GM18868 (cell line): Measurements from ENCODE around the gene ASMT.
"Not testable (repeated sequence)": the region's sequence is repeated elsewhere in the genome, so short reads cannot be mapped to it uniquely, and the experiment has no call there.

ENCODE experiments used
- ATAC-seq: cut with Tn5 transposase; IDR thresholded peaks from one replicate; pipeline ENCODE4 v1.9.1; 2021; ENCODE audit warnings: mild to moderate bottlenecking, moderate library complexity; ENCODE audit not compliant: unreplicated experiment

The ASMT gene

DNA sequence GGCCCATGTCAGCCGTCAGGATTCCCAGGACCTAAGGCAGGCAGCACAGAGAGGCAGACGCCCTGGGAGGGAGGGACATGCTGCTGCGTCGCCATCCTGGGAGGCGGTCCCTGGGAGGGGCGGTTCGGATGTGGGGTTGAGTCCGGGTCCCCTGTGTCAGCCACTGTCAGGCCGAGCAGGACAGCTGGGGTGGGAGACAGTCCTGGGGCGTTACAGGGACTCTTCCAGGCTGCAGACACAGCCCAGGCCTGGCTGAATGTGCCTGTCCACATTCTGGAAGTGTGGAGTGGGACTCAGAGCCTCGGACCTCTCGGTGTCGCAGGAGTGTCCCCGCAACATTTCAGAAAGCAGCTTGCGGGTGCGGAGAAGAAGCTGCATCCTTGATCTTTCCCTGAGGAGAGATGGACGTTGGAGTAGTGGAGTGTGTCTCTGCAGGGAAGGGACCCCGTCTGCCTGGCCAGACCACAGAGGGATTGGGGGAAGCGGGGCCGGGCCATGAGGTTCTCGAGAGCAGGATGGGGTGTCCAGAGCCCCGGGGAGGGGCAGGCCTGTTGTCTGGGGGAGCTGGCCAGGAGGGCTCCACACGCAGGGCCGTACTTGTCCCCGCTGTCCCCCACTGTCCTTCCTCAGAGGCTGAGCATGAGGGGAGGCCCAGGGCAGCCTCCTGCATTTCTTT, 17.4 kb upstream of the ASMT start:
- no peak for ATAC-seq

DNA sequence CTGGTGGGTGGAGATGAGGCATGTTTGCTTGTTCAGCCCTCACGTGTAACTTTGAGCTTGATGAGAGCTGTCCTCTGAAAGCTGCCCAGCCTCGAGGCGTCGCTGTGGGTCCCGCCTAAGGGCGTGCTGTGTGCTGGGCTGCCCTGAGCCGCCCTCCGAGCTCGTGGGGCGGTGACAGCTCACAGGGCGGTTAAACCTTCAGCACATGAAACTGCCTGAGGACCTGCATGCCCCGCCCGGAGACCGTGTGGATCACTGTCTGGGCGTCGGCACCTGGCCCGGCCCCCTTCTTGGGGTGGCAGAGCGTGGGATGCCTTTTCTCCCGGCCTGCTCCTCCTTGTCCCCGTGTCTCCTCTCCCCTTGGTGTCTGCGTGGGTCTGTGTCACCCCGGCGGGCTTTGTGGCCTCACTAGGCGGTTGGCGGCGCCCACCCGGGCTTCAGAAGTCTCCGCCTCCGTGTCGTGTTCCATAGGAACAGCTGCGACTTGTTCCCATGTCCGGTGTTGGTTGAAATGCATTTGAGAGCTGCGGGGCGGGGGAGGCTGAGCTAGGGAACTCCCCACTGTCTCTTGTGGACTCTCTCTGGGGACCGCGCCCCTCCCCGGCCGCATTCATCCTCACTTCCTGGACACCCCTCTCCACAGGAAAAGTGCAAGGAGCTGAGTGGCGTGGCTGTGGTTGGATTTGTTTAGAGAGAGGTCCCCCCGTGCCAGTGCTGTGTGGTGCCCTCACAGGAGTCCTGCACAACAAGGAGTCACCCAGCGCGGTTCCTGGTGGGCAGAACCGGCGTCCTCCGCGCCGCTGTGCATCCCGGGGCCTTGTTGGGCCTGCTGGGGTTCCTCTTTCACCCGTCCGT, 16.6 kb upstream of the ASMT start:
- ATAC-seq: no peak

DNA sequence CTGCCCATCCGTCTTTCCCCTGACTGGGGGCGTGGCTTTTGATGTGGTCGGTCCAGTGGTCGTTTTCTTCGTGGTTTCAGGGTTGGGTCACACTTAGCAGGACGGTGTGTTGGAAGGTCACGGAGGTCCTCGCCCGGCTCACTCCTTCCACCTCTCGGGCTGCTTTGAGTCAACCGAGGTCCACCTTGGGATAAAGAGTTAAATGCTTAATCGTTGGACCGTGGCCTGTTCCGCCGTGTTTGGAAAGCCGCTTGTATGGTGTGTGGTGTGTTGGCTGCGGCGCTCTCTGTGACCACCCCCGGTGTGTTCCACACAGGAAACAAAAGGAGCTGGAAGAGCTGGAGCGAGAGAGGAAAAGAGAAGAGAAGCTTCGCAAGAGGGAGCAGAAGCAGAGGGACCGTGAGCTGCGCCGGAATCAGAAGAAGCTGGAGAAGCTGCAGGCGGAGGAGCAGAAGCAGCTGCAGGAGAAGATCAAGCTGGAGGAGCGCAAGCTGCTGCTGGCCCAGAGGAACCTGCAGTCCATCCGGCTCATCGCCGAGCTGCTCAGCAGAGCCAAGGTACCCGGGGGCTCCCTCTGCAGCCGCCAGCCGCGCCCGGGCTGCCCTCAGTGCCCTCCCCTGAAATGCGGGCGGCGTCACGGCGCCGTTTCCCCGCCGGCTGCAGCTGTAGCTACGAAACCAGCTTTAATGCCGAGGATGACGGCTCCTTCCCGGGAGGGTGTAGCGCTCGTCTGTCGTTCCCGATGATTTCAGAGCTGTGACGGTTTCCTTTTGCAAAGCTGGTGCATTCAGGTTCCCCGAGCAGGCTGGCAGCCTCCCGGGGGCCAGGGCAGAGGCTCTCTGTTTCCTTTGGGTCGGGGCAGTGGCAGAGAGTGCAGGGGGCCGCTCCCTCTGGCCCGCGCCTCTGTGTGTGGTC, 15.7 kb upstream of the ASMT start:
- ATAC-seq: no peak

DNA sequence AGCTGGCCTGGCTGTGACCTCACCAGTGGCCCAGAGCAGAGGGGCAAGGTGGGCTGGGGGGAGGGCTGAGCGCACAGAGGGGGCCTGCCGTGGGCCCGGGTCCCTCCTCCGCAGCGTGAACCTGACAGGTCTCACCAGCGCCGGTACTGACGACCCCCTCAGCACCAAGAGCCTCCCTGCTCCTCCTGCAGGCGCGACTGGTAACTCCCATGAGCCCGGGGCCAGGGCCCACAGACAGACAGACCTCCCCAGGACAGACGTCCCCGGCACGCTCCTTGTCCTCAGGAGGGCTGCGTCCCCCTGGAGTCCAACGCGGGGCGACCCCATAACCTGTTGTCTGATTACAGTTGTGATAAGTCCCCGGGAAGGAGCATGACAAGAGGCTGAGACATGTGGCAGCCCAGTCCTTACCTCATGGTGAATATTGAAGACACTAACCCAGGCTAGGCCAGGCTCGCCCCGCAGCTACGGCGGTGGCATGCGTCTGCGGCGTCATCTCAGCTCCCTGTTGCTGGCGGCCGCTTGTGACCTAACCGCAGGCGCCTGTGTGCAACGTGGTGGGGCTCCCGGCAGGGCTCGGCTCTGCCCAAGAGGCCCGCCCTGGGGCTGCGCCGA, 15.0 kb upstream of the ASMT start:
- no peak for ATAC-seq

DNA sequence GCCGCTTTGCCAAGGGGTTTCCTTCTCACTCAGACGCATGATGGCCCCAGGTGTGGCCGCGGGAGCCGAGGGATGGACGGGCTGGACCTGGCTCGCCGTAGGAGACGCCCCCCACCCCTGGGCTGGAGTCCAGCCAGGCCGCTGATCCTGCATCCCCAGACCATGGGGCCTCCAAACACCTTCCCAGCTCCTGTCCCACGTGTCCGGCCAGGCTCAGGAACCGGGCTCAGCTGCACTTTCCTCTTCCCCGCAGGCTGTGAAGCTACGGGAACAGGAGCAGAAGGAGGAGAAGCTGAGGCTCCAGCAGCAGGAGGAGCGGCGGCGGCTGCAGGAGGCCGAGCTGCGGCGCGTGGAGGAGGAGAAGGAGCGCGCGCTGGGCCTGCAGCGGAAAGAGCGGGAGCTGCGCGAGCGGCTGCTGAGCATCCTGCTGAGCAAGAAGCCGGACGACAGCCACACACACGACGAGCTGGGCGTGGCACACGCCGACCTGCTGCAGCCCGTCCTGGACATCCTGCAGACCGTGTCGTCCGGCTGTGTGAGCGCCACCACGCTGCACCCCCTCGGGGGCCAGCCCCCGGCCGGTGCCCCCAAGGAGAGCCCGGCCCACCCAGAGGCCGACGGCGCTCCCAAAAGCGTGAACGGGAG, 14.3 kb upstream of the ASMT start:
- no peak for ATAC-seq

DNA sequence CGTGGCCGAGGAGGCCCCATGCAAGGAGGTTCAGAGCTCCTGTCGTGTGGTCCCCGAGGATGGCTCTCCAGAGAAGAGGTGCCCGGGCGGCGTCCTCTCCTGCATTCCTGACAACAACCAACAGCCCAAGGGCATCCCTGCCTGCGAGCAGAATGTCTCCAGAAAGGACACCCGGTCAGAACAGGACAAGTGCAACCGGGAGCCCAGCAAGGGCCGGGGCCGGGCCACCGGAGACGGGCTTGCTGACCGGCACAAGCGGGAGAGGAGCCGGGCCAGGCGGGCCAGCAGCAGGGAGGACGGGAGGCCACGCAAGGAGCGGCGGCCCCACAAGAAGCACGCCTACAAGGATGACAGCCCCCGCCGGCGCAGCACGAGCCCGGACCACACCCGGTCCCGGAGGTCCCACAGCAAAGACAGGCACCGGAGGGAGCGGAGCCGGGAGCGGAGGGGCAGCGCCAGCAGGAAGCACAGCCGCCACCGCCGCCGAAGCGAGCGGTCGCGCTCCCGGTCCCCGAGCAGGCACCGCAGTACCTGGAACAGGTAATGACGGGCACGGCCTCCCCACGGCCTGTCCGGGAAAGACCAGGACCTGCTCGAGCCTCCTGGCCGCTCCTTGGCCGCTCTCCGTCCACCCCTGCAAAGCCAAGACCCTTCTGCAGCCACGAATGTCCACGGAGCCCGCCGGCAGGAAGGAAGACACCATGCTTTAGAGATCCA, 13.7 kb upstream of the ASMT start:
- ATAC-seq: no peak

DNA sequence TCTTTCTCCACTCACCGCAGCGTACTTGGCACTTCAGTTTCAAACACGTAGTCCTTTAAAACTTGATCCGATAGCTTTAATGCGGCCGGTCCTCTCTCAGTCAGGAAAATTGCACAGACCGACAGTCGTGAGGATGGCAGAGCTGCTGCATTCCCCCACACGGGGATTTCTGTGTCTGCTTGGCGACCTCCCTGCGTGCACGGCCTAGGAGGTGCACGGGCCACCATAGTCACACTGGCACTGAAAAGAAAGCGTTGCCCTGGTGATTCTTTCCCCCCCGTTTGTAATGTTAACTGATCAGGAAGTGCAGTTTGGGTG, 13.1 kb upstream of the ASMT start:
- ATAC-seq: no peak

DNA sequence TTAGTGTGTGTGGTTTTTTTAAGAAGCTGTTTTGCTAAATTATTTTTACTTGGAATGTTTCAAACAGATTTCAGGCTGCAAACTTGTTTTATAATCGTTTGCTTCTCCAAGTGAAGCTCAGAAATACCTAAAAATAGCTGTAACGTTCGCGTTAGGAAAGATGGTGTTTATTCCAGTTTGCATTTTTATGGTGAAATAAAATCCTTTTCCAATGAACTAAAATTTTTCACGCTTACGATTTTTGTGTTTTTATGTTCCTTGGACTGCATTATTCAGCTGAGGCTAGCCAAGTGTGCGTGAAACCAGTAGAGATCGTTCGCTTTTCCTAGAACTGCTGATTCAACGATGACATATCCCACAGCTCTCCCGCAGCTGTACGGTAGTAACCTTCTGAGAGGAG, 12.6 kb upstream of the ASMT start:
- no peak for ATAC-seq

DNA sequence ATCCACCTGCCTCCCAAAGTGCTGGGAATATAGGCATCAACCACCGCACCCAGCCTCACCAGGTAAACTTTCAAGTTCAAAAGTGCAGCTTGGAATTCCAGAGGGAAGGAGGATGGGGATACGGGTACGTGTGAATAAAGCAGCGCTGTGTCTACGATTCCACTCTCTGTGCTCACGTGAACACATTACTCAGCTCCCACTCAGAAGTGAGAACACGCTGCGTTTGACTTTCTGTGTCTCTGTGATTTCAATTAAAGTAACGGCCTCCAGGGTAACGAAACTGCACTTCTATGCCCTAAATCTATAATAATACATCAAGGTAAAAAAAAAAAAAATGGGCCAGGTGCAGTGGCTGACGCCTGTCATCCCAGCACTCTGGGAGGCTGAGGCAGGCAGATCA, 8.4 kb upstream of the ASMT start:
- ATAC-seq: no peak

DNA sequence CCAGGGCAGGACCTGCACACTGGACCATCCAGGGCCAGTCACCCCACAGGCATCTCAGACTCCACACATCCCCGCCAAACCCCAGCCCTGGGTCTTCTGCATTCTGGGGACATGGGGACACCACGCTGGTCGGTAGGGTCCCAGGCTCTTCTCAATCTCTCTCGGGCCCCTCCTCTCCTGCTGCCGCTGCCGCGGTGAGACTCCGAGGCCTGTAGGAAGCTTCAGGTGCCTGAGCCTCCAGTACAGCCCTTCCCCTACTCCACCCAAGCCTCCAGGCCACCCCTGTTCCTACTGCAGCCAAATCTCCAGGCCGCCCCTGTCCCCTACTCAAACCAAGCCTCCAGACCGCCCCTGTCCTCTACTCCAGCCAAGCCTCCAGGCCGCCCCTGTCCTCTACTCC, 5.5 kb upstream of the ASMT start:
- no peak for ATAC-seq

DNA sequence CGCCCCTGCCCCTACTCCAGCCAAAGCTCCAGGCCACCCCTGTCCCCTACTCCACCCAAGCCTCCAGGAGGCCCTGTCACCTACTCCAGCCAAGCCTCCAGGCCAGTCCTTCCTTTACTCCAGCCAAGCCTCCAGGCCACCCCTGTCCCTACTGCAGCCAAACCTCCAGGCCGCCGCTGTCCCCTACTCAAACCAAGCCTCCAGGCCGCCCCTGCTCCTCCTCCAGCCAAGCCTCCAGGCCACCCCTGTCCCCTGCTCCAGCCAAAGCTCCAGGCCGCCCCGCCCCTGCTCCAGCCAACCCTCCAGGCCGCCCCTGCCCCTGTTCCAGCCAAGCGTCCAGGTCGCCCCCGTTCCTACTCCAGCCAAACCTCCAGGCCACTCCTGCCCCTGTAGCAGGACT, 5.1 kb upstream of the ASMT start:
- ATAC-seq: no peak

DNA sequence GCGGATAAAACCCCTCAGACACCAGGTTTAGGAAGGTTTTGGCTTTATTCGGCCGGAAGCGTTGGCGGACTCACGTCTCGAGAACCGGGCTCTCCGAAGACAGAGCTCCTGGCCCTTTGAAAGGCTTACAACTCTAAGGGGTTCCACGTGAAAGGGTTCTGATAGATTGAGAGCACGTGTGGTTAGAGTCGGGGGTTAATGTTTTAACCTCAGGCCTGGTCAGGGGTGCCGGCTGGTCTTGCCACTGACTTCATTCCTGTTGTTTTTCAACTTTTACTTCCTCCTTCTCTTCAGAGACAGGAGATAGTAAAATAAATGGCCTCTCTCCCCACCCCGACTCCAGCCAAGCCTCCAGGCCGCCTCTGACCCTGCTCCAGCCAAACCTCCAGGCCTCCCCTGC, 4.7 kb upstream of the ASMT start:
- ATAC-seq: no peak

DNA sequence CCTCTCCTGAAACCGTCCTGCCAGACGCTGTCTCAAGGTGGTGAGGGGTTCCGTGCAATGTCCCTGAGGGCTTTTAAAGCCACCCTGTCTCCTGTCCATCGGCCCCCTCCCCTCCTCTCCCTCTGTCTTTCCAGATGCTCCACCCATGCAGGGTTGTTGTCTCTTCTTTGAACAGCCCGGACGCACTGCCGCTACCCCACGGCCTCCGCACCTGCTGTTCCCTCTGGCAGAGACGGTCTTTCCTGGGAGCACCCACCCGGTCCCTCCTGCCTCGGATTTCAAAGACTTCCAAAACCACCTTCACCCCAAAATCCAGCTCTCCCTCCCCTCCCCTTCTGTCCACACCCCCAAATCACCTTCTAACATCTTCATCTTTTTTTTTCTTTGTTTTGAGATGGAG, 4.1 kb upstream of the ASMT start:
- no peak for ATAC-seq

DNA sequence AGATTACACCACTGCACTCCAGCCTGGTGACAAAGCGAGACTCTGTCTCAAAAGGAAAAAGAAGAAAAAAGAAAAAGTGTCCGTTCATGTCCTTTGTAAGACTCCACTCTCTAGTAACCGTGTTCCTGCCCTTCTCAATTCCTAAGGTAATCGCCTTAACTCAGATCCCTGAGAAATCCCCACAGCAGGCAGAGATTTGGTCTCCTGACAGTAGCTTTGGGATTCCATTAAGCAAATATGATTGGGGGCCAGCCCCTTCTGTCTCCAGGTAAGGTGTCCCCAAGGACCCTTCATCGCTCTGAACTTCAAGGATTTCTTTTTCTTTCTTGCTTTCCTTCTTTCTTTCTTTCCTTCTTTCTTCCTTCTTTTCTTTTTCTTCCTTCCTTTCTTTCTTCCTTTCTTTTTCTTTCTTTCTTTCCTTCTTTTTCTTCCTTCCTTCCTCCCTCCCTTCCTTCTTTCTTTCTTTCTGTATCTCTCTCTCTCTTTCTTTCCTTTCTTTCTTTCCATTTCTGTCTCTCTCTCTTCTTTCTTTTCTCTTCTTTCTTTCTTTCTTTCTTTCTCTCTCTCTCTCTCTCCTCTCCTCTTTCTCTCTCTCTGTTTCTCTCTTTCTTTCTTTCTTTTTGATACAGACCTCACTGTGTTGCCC, 2.1 kb upstream of the ASMT start:
- no peak for ATAC-seq

DNA sequence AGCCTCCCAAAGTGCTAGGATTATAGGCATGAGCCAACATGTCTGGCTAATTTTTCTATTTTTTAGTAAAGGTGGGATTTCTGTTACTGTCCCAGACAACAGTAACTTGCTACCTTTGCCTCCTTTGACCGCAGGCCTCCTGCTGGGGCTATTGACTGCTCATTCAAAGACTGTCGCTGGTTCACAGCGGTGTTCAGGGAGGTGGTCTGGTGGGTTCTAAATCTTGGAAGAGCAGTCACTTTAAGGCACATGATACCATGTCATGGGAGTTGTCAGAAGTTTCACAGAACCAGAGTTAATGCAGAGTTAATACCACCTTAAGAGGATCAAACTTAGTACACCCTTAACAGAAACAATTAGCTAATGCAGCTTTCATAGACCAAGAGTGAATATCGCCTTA, 3.8 kb downstream of the ASMT start:
- no peak for ATAC-seq

DNA sequence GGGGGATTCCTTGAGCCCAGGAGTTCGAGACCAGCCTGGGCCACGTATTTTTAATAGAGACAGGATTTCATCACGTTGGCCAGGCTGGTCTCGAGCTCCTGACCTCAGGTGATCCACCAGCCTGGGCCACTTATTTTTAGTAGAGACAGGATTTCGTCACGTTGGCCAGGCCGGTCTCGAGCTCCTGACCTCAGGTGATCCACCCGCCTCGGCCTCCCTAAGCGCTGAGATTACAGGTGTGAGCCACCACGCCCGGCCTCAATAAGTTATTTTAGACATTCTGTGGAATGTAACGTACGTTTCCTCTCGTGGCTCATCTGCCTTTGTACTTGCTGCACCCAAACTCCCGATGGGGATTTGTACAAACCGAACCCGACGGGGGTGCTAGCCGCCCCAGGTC, 8.8 kb downstream of the ASMT start:
- ATAC-seq: no peak

DNA sequence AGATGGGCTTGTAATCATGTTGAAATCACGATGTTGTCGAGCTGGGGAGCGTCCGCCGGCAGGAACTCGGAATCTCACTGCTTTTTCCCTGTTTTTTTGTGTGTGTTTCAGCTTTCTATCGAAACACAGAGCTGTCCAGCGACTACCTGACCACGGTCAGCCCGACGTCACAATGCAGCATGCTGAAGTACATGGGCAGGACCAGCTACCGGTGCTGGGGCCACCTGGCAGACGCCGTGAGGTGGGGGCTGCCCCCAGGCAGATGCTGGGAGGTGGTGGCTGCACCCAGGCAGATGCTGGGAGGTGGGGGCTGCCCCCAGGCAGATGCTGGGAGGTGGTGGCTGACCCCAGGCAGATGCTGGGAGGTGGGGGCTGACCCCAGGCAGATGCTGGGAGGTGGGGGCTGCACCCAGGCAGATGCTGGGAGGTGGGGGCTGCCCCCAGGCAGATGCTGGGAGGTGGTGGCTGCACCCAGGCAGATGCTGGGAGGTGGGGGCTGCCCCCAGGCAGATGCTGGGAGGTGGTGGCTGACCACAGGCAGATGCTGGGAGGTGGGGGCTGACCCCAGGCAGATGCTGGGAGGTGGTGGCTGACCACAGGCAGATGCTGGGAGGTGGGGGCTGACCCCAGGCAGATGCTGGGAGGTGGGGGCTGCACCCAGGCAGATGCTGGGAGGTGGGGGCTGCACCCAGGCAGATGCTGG, 9.4 kb downstream of the ASMT start:
- ATAC-seq: not testable (repeated sequence)

DNA sequence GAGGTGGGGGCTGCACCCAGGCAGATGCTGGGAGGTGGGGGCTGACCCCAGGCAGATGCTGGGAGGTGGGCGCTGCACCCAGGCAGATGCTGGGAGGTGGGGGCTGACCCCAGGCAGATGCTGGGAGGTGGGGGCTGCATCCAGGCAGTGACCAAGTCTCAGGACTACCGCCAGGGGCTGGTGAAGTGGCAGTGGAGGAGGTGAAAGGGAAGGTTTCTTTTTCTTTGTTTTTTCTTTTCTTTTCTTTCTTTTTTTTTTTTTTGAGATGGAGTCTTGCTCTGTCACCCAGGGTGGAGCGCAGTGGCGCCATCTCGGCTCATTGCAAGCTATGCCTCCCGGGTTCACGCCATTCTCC, 10.0 kb downstream of the ASMT start:
- ATAC-seq: not testable (repeated sequence)

DNA sequence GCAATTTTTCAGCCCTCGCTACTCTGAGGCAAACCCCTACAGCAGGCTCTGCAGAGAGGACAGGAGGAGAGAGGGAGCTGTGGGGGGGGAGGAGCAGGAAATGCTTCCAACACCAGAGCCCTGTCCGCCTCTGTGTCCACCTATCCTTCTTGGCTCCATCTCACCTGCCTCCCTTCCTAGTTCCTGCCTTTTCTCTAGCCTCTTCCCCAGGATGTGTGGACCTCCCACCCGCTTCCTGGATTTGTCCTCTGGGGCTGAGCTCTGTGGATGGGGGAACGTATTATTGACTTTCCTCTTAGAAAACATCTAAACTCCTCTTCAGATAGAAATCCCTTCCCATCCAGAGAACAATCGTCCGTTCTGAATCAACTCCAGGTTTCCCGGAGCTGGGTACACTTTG, 14.4 kb downstream of the ASMT start:
- no peak for ATAC-seq
